GM18499 (cell line): ENCODE results near the gene GPRC5B.

Source experiments
- ATAC-seq: cut with Tn5 transposase; IDR thresholded peaks from one replicate; pipeline ENCODE4 v1.9.1; 2021; ENCODE audit warnings: moderate number of reproducible peaks; ENCODE audit not compliant: insufficient read depth, unreplicated experiment

GPRC5B gene

GRCh38 chr16:19898924-19899604, 14.4 kb upstream of the GPRC5B start:
- ATAC-seq, result no peak

GRCh38 chr16:19898166-19898565, 13.5 kb upstream of the GPRC5B start:
- ATAC-seq, result no peak

GRCh38 chr16:19896951-19897350, 12.3 kb upstream of the GPRC5B start:
- no peak for ATAC-seq

GRCh38 chr16:19894586-19894985, 9.9 kb upstream of the GPRC5B start:
- no peak for ATAC-seq

GRCh38 chr16:19892902-19893301, 8.3 kb upstream of the GPRC5B start:
- ATAC-seq, result no peak

GRCh38 chr16:19890901-19891300, 6.3 kb upstream of the GPRC5B start:
- ATAC-seq, result no peak

GRCh38 chr16:19888834-19889233, 4.2 kb upstream of the GPRC5B start:
- no peak for ATAC-seq

- ATAC-seq, result no peak
These were observed 1.7 kb upstream of the GPRC5B start for GRCh38 chr16:19886073-19886941.

- ATAC-seq, result no peak
These were observed 914 bp upstream of the GPRC5B start for GRCh38 chr16:19885451-19886072.

GRCh38 chr16:19883966-19884485, 622 bp downstream of the GPRC5B start:
- no peak for ATAC-seq

GRCh38 chr16:19883296-19883965, 1.2 kb downstream of the GPRC5B start:
- no peak for ATAC-seq

- no peak for ATAC-seq
These were observed 2.0 kb downstream of the GPRC5B start for GRCh38 chr16:19882646-19883045.

GRCh38 chr16:19882186-19882585, 2.5 kb downstream of the GPRC5B start:
- ATAC-seq, result no peak

- ATAC-seq, result no peak
These were observed 2.9 kb downstream of the GPRC5B start for GRCh38 chr16:19881783-19882182.

- no peak for ATAC-seq
These were observed 3.6 kb downstream of the GPRC5B start for GRCh38 chr16:19881028-19881427.

- ATAC-seq, result no peak
These were observed 5.3 kb downstream of the GPRC5B start for GRCh38 chr16:19879241-19879792.

GRCh38 chr16:19878757-19879156, 5.9 kb downstream of the GPRC5B start:
- ATAC-seq, result no peak

- ATAC-seq, result no peak
These were observed 8.1 kb downstream of the GPRC5B start for GRCh38 chr16:19876501-19877059.

- ATAC-seq, result no peak
These were observed 8.7 kb downstream of the GPRC5B start for GRCh38 chr16:19875900-19876299.
